ENCODE measurements around the gene SDK1.

DNA sequence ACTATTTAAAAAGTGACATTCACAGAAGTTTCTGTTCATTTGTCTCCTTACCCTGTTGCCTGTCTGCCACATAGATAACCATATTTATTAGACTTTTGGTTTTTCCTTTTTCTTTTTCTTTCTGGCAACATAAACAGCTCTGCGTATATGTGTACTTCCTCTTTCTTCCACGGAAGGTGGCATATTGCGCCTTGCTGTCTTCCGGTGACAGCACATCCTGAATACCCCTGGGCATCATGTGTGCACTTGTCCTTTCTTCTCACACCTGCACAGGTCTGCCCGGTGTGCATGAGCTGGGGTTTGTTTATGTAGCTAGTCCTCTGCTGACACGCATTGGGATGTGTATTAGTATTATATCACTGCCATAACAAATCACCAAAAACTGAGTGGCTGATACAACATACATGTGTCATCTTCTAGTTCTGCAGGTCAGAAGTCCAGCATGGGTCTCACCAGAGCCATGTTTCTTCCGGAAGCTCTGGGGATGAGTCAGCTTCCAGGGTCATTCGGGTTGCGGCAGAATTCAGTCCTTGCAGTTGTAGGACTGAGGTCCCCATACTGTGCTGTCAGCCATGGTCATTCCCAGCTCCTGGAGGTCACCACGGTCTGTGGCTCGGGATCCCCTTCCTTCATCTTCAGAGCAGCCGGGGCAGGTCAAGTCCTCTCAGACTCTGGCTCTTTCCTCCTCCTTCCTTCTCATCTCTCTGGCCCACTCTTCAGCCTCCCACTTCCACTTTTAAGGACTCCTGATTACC, 785.1 kb downstream of the SDK1 start:
- TF ChIP-seq, protein P1, sequence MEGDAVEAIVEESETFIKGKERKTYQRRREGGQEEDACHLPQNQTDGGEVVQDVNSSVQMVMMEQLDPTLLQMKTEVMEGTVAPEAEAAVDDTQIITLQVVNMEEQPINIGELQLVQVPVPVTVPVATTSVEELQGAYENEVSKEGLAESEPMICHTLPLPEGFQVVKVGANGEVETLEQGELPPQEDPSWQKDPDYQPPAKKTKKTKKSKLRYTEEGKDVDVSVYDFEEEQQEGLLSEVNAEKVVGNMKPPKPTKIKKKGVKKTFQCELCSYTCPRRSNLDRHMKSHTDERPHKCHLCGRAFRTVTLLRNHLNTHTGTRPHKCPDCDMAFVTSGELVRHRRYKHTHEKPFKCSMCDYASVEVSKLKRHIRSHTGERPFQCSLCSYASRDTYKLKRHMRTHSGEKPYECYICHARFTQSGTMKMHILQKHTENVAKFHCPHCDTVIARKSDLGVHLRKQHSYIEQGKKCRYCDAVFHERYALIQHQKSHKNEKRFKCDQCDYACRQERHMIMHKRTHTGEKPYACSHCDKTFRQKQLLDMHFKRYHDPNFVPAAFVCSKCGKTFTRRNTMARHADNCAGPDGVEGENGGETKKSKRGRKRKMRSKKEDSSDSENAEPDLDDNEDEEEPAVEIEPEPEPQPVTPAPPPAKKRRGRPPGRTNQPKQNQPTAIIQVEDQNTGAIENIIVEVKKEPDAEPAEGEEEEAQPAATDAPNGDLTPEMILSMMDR (IDR thresholded peaks at IDR 0.05), result no peak
- no peak for TF ChIP-seq POLR2AphosphoS5 (IDR thresholded peaks at IDR 0.05)
